GM19455 (cell line): ENCODE data around the gene LONRF2.
A peak's percentile ranks its signal among the peaks of the same experiment; 100 is the strongest.

Source experiments
- ATAC-seq: cut with Tn5 transposase; IDR thresholded peaks from one replicate; pipeline ENCODE4 v1.9.1; 2021; ENCODE audit not compliant: unreplicated experiment

Gene LONRF2

GRCh38 chr2:100237770-100238169 is 84.5 kb downstream of the LONRF2 start:
- no peak for ATAC-seq

GRCh38 chr2:100237163-100237562 is 85.1 kb downstream of the LONRF2 start:
- no peak for ATAC-seq

GRCh38 chr2:100236166-100236565 is 86.1 kb downstream of the LONRF2 start:
- no peak for ATAC-seq

- no peak for ATAC-seq
Observed at GRCh38 chr2:100235581-100235980, 86.7 kb downstream of the LONRF2 start.

- peak; percentile 83 for ATAC-seq
Observed at GRCh38 chr2:100235098-100235497, 87.2 kb downstream of the LONRF2 start.

- ATAC-seq, result no peak
Observed at GRCh38 chr2:100234141-100234540, 88.2 kb downstream of the LONRF2 start.

GRCh38 chr2:100233061-100233460 is 89.2 kb downstream of the LONRF2 start:
- no peak for ATAC-seq

GRCh38 chr2:100230754-100231153 is 91.5 kb downstream of the LONRF2 start:
- no peak for ATAC-seq

- ATAC-seq, result no peak
Observed at GRCh38 chr2:100228967-100229366, 93.3 kb downstream of the LONRF2 start.

- ATAC-seq, result no peak
Observed at GRCh38 chr2:100228415-100228814, 93.9 kb downstream of the LONRF2 start.

- no peak for ATAC-seq
Observed at GRCh38 chr2:100224988-100225710, 97.2 kb downstream of the LONRF2 start.

- ATAC-seq, result no peak
Observed at GRCh38 chr2:100223502-100223901, 98.8 kb downstream of the LONRF2 start.
